GM12892 (cell line): ENCODE data around the gene CELF2.

Experiments
- POLR2A ChIP-seq: IDR thresholded peaks from 2 replicates; pipeline ENCODE4 v1.6.1; 2011; ENCODE audit warnings: low read depth, low read length, control low read depth
- TAF1 ChIP-seq: IDR thresholded peaks from 2 replicates; pipeline ENCODE4 v1.6.1; 2011; ENCODE audit warnings: low read depth, mild to moderate bottlenecking, control low read depth, low read length, borderline replicate concordance

- TF ChIP-seq POLR2A, result no peak
- no peak for TF ChIP-seq TAF1
Observed at GRCh38 chr10:11322698-11323097, 305.0 kb downstream of the CELF2 start.
